Hypothalamus (tissue), 51 donors: Measurements from ENCODE around the gene CCDC57.

Experiments used
- DNase-seq, 51 donors: peaks; one replicate each; lab custom pipeline; 2025; lab: John Stamatoyannopoulos, UW

Gene CCDC57

DNA sequence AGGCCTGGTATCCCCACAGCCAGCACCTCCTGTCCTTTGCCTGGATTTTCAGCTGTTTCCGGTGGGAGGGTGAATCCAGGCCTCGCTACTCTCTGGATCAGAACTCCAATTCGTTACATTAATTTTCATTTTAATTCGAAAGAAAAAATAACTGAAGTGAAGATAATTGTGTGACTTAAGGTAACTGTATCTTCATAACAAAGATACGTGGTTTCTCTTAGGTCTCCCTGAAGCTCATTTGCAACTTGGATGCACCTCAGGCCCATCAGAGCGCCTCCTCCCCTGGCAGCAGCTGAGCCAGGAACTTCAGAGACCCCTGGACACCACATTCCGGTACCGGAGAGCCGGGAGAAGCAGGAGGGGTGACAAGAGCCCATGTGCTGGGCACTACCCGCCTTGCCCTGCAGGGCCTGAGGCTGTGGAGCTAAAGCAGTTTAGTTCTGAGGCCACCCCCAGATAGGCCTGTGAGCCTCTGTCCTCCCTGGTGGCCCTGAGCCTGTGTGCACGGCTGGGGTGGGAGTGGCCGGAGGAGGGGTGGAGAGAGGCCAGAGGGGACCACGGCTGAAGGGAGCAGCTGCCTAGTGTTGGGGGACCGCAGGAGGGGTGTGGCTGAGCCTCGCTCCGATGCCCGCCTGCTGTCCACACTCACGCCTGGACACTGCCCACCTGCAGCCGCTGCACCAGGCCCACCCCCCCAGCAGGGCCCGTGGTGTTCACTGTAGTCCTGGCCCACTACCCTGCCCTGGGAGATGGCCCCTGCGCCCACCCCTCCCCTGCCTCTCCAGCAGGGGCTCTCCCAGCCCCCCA, 135.7 kb downstream of the CCDC57 start:
- no peak for DNase-seq

DNA sequence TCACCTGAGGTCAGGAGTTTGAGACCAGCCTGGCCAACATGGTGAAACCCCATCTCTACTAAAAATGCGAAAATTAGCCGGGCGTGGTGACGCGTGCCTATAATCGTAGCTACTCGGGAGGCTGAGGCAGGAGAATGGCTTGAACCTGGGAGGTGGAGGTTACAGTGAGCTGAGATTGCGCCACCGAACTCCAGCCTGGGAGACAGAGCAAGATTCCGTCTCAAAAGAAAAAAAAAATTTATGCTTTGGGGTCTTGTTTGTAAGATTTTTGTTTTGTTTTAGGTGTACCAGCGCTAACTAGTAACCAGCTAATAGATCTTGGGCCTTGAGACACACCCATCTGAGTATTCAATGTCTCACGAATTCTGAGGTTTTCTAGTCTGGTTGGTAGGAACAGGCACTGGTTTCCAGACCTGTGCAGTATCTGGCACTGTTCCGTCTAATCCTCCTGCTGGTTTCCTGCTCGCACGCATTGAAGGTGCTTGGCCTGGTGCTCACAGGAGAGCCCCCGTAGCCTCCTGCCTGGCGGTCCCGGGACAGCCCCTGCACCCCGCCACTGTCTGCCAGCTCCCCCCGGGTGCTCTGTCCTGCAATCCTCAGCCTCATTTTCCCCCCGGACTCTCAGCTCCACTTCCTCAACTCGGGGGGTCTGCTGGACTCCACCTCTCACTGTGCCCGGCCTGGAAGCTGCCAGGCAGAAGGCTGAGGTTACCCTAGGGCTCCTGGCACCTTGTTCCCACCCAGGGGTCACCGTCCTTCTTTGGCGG, 136.4 kb downstream of the CCDC57 start:
- DNase-seq = no peak

- no peak for DNase-seq
Measured at GRCh38 chr17:82073446-82073845, 139.2 kb downstream of the CCDC57 start.

GRCh38 chr17:82072827-82073226, 139.8 kb downstream of the CCDC57 start:
- DNase-seq = no peak

DNA sequence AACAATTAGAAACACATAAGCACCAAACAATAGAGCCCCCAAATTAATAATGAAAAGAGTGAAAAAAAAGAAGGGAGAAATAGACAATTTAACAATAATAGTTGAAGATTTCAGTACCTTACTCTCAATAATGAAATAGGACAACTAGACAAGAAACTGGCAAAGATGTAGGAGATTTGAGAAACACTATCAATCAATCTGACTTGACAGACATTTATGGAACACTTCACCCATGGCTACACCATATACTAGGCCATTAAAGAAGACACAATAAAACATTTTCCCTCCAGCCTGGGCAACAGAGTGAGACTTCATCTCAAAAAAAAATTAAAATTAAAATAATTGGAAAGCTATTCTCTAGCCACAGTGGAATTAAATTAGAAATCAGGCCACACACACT, 142.0 kb downstream of the CCDC57 start:
- DNase-seq = no peak

GRCh38 chr17:82065638-82066303, 146.9 kb downstream of the CCDC57 start, which contains the start of gene DUS1L:
DUS1L (minus strand) TSS chr17:82065804; CDS start chr17:82065059, 745 bp downstream.
- DNase-seq = peak in 39 of 51 donors; percentile 8 to 75 (median 36)

DNA sequence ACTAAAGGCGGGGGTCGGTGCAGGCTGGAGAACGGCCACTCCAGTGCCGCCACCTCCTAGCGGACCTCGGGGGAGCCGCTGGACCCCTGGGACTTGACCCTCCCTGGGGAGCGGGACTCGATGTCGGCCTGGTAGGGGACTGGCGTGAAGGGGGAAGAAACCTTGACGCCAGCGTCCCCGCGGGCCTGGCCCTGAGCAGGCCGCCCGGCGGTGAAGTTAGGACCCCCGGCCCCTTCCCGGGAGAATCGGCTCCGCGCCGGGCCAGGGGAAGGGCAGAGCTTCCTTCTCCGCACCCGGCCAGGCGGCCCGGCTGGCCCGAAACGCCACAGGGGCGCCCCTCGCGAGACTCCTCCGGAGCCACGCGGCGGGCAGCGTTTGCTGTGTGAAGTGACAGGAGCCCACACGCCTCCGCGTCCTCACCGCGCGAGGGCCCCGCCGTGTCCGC, 147.4 kb downstream of the CCDC57 start:
- DNase-seq = peak in 1 of 51 donors; percentile 43

DNA sequence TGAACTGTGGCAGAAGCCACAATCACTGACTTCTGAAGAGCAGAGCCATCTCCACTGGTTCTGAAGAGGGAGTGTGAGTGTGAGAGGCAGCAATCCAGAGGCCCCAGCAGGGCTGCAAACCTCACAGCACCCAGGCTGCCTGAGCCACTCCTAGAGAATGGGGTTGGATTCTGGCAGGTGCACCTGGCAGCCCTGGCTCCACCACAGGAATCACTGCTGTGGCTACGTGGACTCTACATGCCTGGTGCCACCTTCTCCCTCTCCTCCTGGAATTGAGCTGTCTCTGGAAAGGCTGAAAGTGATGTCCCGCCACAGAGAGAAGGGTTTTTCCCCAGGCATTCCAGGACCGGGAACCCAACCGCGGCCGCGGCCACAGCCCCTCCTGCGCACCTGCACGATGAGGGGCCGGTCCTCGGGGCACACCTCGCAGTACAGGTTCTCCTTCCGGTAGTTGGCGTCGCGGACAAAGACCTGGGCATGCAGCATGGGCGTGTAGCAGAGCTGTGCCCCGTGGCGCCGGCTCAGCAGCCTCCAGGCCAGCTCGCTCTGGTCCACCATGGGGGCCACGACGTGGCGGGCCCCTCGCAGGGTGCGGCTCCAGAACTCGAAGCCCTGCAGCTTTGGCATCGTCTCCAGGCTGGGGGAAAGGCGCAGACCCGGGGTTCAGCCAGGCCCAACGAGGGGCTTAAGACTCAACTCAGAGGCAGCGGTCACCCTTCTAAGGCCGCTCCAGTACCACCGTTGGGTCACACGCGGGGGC, 148.0 kb downstream of the CCDC57 start:
- DNase-seq = no peak

GRCh38 chr17:82063424-82064415, 148.9 kb downstream of the CCDC57 start:
- DNase-seq = no peak

DNA sequence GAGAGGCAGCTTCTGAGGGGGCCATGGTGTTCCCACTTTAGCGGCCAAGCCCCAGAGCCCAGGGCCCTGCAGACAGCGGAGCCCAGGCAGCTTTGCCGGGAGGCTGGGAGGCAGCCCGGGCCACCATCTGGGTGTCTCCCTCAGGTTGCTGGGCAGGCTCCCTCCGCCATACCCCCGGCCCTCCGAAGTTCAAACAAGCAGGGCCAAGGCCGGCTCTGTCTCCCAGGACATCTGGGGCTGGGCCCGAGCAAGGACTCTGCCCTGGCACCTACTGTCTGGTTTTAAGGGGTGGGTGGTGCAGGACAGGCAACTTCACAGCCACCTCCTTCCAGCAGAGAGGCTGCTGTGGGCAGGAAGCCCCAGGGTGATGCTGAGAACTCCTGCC, 149.7 kb downstream of the CCDC57 start:
- no peak for DNase-seq

DNA sequence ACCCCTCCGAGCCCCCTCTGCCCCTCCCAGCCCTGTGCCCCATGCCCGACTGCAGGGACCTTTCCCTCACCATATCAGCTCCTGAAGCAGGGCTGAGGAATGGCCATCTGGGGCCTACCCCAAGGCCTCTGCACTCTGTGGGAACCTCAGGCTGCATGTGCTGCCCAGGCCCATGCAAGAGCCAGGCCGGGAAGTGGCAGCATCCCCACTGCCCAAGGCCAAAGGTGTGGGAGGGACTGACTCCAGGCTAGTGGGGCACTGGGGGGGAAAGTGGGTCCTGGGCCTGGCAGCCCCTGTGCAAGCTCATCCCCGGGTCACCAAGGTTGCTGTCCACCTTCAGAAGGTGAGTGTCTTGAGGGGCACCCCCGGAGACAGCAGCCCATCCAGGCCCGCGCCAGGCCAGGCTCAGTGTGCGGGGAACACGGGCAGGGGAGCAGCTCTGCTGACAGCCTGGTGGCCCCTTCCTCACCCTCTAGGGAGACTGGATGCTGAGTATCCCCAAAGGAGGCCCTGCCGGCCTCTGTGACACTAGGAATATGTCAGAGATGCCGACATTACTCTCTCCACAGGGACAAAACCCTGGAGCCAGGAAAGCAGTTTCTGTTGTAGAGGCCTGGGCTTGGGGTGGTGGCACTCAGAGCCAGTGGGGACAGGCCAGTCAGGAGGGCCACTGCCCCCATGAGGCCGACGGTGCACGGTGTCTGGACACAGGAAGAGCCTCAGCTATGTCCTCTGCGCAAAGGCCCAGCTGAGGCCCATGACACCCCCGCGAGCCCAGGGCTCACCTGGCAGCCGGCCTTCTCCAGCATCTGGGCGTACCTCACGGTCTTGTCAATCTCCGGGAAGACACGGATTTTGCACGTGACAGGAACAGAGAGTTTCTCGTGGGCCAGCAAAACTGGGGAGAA, 150.3 kb downstream of the CCDC57 start:
- no peak for DNase-seq

DNA sequence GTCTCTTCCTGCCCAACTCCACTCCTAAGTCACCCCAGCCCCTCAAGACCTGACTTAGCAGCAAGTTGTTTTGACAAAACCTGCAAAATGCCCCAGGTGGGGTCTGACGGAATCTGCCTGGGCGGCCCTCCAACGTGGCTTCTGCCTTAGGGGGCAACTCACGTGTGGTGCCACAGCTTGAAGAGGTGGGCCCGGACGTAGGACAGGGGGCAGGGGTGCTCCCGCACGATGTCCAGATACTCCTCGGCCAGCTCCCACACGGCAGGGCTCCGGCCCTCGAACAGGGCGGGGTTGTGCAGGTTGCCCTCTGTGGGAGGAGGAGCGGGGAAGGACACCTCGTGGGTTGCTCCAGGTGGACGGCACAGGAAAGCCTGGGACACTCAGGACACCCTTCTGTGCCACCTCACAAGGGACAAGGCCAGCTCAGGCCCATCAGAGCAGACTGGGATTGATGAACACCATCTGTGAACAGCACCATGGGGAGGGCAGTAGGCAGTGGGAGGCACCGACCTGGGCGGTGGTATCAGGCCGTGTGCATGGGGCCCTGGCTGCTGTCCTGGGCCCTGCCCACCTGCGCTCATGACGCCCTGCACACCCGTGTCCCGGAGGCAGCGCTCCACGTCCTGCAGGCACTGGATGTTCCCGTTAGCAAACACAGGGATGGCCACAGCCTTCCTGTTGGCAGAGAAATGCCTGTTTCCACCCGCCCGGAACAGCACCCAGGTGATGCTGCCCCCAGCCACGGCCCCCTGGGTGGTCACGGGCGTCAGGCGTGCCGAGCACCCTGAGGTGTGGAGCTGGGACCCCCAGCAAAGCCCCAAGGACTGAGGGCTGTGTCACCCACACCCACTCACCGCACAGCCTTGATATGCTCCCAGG, 151.4 kb downstream of the CCDC57 start:
- DNase-seq = no peak

DNA sequence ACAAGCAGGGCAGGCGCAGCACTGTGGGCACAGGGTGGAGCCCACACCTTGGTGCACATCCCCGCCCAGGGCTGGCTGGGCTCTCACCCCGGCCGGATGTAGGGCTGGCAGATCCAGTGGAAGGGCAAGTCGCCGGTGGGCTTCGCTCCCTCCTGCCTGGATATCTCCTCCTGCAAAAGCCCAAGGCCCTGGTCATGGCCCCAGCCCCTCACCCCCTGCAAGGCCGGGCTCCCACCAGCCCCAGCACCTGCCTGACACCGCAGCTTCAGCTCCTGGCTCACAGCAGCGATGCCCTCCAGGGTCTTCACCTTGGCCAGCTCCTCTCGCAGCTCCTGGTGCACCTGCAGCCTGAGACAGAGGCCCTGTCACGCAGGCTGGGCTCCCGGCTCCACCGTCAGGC, 152.0 kb downstream of the CCDC57 start:
- no peak for DNase-seq

DNA sequence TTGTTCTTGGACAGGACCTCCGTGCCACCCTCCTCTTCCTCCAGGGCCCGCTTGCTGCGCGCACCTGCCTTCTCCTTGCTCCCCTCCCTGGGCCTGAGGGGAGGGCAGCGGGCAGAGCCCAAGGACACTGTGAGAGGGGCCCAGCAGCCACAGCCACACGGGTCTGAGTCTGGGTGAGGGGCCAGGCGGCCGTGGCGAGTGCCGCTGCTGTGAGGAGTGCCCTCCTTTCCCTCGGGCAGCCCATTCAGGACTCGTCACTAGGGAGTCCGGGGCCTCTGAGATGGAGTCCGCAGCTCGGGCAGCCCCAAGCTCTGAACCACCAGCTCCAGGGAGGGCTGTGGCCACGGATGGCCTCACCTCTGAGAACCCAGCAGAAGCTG, 152.7 kb downstream of the CCDC57 start:
- no peak for DNase-seq

DNA sequence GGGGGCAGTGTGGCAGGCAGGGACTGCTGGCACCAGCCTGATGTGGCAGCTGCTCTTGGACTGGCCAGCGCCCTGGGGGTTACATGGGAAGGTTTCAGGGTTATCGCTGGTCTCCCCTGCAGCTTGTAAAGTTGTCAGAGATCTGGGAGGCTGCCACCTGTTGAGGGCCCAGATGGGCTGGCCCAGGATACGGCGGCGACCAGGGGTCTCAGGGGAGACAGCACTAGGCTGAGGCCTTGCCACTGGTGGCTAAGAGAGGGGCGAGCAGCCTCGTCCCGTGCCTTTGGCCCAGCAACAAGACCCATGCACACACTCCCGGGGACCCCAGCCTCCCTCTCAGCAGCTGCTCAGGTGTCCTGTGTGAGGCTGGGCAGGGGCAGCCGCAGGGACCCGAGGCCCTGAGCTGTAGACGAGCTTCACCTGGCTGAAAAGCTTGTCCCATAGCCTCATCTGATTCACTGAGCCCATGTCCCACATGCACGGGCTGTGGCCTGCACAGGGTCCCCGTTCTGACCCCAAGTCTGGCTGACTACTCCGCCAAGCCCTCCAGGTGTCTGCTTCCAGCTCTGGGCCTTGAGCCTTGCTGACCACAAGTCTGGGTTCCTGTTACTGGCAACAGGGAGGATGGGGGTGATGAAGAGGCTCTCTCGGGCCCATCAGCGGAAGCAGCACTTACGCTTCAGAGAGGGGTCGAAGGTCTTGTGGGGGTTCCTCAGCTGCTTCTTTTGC, 153.2 kb downstream of the CCDC57 start:
- DNase-seq = no peak

DNA sequence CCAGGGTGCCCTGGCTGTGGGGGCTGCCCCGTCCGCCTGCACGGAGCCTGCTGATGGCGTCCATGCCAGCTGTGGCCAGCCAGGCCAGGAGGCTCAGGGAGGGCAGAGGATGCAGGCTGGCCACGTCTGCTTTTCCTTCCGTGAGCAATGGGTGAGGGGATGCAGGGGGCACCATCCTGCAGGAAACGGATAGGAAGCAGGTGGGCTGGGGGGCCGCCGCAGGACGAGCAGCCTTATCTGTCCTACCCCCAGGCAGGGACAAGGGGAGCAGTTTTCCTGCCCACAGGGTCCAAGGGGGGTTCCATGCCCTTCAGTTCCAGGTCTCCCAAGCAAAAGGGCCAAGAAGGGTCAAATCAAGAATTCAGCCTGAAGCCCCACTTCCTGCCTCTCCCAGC, 153.8 kb downstream of the CCDC57 start:
- DNase-seq = no peak
